Activated effector memory CD4-positive, alpha-beta T cell treated with anti-CD3 and anti-CD28 coated beads, Interleukin-2, amount 50 U/mL, for 16 hours (primary cell): ENCODE data around the gene RGS12.

ENCODE experiments used
- DNase-seq: peaks from one replicate; pipeline ENCODE4 v3.0.0-alpha.2; 2020

RGS12 gene

GRCh38 chr4:3297066-3297859 is 4.4 kb downstream of the RGS12 start:
- peak; percentile 42 for DNase-seq

GRCh38 chr4:3299122-3299975 is 6.5 kb downstream of the RGS12 start:
- DNase-seq = peak; percentile 30

- peak; percentile 48 for DNase-seq
Observed at GRCh38 chr4:3299976-3300671, 7.3 kb downstream of the RGS12 start.

- peak; percentile 45 for DNase-seq
Observed at GRCh38 chr4:3300882-3301281, 8.1 kb downstream of the RGS12 start.

- peak; percentile 61 for DNase-seq
Observed at GRCh38 chr4:3301450-3302172, 8.8 kb downstream of the RGS12 start.

GRCh38 chr4:3302173-3302785 is 9.5 kb downstream of the RGS12 start:
- peak; percentile 88 for DNase-seq

- peak; percentile 68 for DNase-seq
Observed at GRCh38 chr4:3302786-3303564, 10.2 kb downstream of the RGS12 start.

- peak; percentile 59 for DNase-seq
Observed at GRCh38 chr4:3303565-3303824, 10.7 kb downstream of the RGS12 start.

- DNase-seq = peak; percentile 38
Observed at GRCh38 chr4:3303923-3304710, 11.3 kb downstream of the RGS12 start.

GRCh38 chr4:3304831-3305609 is 12.2 kb downstream of the RGS12 start:
- peak; percentile 61 for DNase-seq

- DNase-seq = peak; percentile 54
Observed at GRCh38 chr4:3305610-3306371, 13.0 kb downstream of the RGS12 start.

GRCh38 chr4:3306450-3306849 is 13.6 kb downstream of the RGS12 start:
- peak; percentile 39 for DNase-seq

- DNase-seq = peak; percentile 47
Observed at GRCh38 chr4:3307060-3307459, 14.2 kb downstream of the RGS12 start.

- DNase-seq = peak; percentile 39
Observed at GRCh38 chr4:3307486-3307885, 14.7 kb downstream of the RGS12 start.

GRCh38 chr4:3307891-3308575 is 15.2 kb downstream of the RGS12 start:
- DNase-seq = peak; percentile 58

- DNase-seq = peak; percentile 38
Observed at GRCh38 chr4:3308691-3309090, 15.9 kb downstream of the RGS12 start.

GRCh38 chr4:3310301-3311094 is 17.7 kb downstream of the RGS12 start:
- peak; percentile 59 for DNase-seq

- DNase-seq = no peak
Observed at GRCh38 chr4:3311095-3311372, 18.2 kb downstream of the RGS12 start.
